NCI-H2171 treated with DMSO at 0.1 percent for 48 hours (cell line): ENCODE measurements around the gene CORO7.
"Not testable (repeated sequence)": the region's sequence is repeated elsewhere in the genome, so short reads cannot be mapped to it uniquely, and the experiment has no call there.

Experiments
- DNase-seq: peaks from one replicate; lab custom pipeline; 2025; lab: John Stamatoyannopoulos, UW

Gene CORO7

GRCh38 chr16:4336701-4337539 lies 79.5 kb downstream of the CORO7 start:
- no peak for DNase-seq

- no peak for DNase-seq
Measured at GRCh38 chr16:4334724-4335495, 81.5 kb downstream of the CORO7 start.

GRCh38 chr16:4333714-4334113 lies 82.7 kb downstream of the CORO7 start:
- DNase-seq, result not testable (repeated sequence)

- no peak for DNase-seq
Measured at GRCh38 chr16:4333308-4333638, 83.1 kb downstream of the CORO7 start.

GRCh38 chr16:4332623-4333307 lies 83.6 kb downstream of the CORO7 start:
- DNase-seq, result no peak

- no peak for DNase-seq
Measured at GRCh38 chr16:4332083-4332482, 84.3 kb downstream of the CORO7 start.

- peak; percentile 10 for DNase-seq
Measured at GRCh38 chr16:4330277-4330874, 86.0 kb downstream of the CORO7 start.

- DNase-seq, result no peak
Measured at GRCh38 chr16:4328782-4329775, 87.3 kb downstream of the CORO7 start.

- DNase-seq, result peak; percentile 60
Measured at GRCh38 chr16:4328046-4328781, 88.2 kb downstream of the CORO7 start.

- DNase-seq, result no peak
Measured at GRCh38 chr16:4327386-4328045, 88.9 kb downstream of the CORO7 start.

GRCh38 chr16:4325253-4325758 lies 91.1 kb downstream of the CORO7 start:
- DNase-seq, result no peak

GRCh38 chr16:4324492-4325252 lies 91.7 kb downstream of the CORO7 start:
- no peak for DNase-seq

GRCh38 chr16:4323845-4324488 lies 92.4 kb downstream of the CORO7 start:
- no peak for DNase-seq

GRCh38 chr16:4323071-4323844 lies 93.1 kb downstream of the CORO7 start:
- DNase-seq, result no peak

GRCh38 chr16:4322121-4323052 lies 94.0 kb downstream of the CORO7 start:
- no peak for DNase-seq
